ENCODE results near the gene DCXR. TPM values are rescaled to one million over a fixed set of nuclear protein-coding genes. Genes with fewer than 3 reads are reported as not detected.

DCXR gene
- 157 TPM for total RNA-seq
- long read RNA-seq, transcript DCXR-201 (8 exons, 887 nt) = major isoform, 39 of 56 reads
- long read RNA-seq, partial matches to known transcripts = 7 of 56 reads
- long read RNA-seq, other reads (novel, unspliced or antisense) = 7 of 56 reads

GRCh38 chr17:82037092-82037888 lies at the start of gene DCXR:
TSS of gene DCXR (minus strand) at chr17:82037697. CDS start at chr17:82037682, 15 bp downstream.
- DNase-seq (ENCODE audit: low spot score) = peak; percentile 98

GRCh38 chr17:82085931-82086764 lies 48.7 kb upstream of the DCXR start:
- DNase-seq (ENCODE audit: low spot score) = no peak

- no peak for DNase-seq (ENCODE audit: low spot score)
Measured at GRCh38 chr17:82085031-82085861, 47.7 kb upstream of the DCXR start.

DNA sequence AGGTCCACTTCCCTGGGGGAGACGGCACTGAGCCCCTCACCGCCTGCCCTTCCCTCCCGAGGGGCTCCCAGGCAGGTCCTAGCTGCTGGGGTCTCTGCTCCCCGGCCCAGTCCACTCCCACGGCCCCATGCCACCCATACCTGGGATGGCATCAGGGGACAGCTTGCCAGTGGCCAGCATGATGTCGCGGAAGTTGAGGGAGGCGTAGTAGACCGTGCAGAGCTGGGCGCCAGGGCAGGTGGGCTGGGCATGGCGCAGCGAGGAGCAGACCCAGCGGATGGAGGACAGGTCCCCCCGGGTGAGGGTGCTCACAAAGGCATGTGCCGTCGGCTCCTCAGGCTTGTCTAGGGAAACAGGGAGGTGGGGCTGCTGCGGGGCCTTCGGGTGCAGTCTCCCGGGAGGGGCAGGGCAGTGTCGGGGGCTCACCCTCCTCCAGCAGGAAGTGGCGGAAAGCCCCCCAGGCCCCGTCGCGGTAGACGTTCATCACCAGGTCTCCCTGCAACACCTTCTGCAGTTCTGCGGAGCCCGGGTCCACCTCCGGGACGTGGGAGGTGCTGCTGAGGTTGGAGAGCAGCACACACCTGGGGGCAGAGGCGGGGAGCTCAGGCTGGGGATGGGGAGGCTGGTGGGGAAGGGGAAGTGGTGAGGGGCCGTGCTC lies 47.0 kb upstream of the DCXR start:
- DNase-seq (ENCODE audit: low spot score) = no peak

GRCh38 chr17:82083533-82084359 lies 46.2 kb upstream of the DCXR start:
- DNase-seq (ENCODE audit: low spot score) = no peak

GRCh38 chr17:82083009-82083408 lies 45.5 kb upstream of the DCXR start:
- no peak for DNase-seq (ENCODE audit: low spot score)

DNA sequence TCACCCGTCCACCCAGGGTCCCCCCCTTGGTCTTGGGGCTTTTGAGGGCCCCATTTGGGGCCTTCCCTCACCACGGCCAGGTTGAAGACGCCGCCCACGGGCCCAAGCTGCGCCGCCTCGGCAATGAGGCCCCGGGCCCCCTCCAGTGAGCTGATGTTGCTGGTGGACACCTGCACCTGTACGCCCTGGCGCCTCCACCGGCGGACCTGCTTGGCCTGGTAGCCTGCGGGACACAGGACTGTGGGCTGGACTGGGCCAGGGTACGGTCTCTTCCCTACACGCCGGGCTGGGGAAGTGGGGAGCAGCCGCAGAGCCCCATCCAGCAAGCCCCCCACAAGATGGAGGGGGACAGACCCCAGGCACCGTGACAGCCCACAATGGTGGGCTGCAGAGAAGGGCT lies 45.0 kb upstream of the DCXR start:
- no peak for DNase-seq (ENCODE audit: low spot score)

GRCh38 chr17:82081966-82082365 lies 44.5 kb upstream of the DCXR start:
- no peak for DNase-seq (ENCODE audit: low spot score)

- DNase-seq (ENCODE audit: low spot score) = no peak
Measured at GRCh38 chr17:82081546-82081945, 44.0 kb upstream of the DCXR start.

DNA sequence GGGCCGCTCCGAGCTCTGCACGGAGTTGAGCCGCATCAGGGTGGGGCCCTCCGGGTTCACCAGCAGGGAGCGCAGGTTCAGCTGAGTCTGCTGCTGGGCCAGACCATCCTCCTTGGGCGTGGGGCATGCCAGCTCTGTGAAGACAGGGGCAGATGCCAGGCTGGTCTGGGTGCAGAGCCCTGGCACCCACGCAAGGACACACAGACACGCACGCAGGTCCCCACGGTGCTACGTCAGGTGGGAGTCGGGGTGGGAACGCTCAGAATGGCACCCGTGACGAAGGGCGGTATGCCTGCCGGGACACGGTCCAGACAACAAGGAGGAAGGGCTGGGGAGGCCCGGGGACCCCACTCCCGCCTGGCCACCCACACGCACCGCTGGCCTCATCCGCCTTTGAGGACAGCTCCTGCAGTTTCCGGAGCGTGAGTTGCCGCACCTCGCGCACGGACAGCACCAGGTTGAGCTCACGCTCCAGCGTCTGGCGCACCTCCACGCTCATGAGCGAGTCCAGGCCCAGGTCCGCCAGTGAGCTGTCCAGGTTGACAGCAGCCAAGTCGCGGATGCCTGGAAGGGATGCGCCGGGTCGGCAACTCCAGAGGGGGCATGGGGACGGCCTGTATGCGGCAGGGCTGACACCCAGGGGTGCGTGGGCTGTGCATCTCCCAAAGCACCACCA lies 43.4 kb upstream of the DCXR start:
- no peak for DNase-seq (ENCODE audit: low spot score)

GRCh38 chr17:82080048-82080788 lies 42.7 kb upstream of the DCXR start:
- DNase-seq (ENCODE audit: low spot score) = no peak

- no peak for DNase-seq (ENCODE audit: low spot score)
Measured at GRCh38 chr17:82079001-82079677, 41.6 kb upstream of the DCXR start.

- DNase-seq (ENCODE audit: low spot score) = no peak
Measured at GRCh38 chr17:82078433-82078832, 40.9 kb upstream of the DCXR start.

- DNase-seq (ENCODE audit: low spot score) = no peak
Measured at GRCh38 chr17:82077617-82078358, 40.3 kb upstream of the DCXR start.

GRCh38 chr17:82076785-82077591 lies 39.5 kb upstream of the DCXR start:
- no peak for DNase-seq (ENCODE audit: low spot score)

DNA sequence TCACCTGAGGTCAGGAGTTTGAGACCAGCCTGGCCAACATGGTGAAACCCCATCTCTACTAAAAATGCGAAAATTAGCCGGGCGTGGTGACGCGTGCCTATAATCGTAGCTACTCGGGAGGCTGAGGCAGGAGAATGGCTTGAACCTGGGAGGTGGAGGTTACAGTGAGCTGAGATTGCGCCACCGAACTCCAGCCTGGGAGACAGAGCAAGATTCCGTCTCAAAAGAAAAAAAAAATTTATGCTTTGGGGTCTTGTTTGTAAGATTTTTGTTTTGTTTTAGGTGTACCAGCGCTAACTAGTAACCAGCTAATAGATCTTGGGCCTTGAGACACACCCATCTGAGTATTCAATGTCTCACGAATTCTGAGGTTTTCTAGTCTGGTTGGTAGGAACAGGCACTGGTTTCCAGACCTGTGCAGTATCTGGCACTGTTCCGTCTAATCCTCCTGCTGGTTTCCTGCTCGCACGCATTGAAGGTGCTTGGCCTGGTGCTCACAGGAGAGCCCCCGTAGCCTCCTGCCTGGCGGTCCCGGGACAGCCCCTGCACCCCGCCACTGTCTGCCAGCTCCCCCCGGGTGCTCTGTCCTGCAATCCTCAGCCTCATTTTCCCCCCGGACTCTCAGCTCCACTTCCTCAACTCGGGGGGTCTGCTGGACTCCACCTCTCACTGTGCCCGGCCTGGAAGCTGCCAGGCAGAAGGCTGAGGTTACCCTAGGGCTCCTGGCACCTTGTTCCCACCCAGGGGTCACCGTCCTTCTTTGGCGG lies 38.7 kb upstream of the DCXR start:
- DNase-seq (ENCODE audit: low spot score) = no peak

Measured in mesenteric fat pad (tissue), 1 donor.